HL-60 (cell line): ENCODE measurements around the gene EIF2B2.

Experiments used
- DNase-seq, 2 experiments: peaks; one replicate each; pipeline ENCODE4 v3.0.0-alpha.2; 2010 to 2020; ENCODE audit warnings: low read depth in 1 of 2, low spot score in 1 of 2
- H3K27ac ChIP-seq: fragments of 250-450 bp; sonication (Bioruptor Pico); replicated peaks from 2 replicates; pipeline ENCODE4 v1.5.1; 2020; ENCODE audit warnings: mild to moderate bottlenecking, moderate library complexity
- H3K27me3 ChIP-seq: fragments of 250-450 bp; sonication (Bioruptor Pico); 2 replicates; pipeline ENCODE4 v1.5.1; 2021; ENCODE audit warnings: mild to moderate bottlenecking, moderate library complexity; ENCODE audit not compliant: insufficient read depth, poor library complexity, severe bottlenecking
- H3K4me3 ChIP-seq: replicated peaks from 2 replicates; pipeline ENCODE4 v1.5.1; 2011; ENCODE audit warnings: mild to moderate bottlenecking, control low read depth, low read length; ENCODE audit not compliant: insufficient read depth
- CTCF ChIP-seq: IDR thresholded peaks from one replicate; pipeline ENCODE4 v1.5.1; 2011; ENCODE audit warnings: low read length, control low read depth, inconsistent platforms; ENCODE audit not compliant: insufficient read depth
- GABPA ChIP-seq: IDR thresholded peaks from 2 replicates; pipeline ENCODE4 v1.6.1; 2012; ENCODE audit warnings: low read depth
- POLR2AphosphoS5 ChIP-seq: IDR thresholded peaks from 2 replicates; pipeline ENCODE4 v1.6.1; 2012; ENCODE audit warnings: low read depth
- SPI1 ChIP-seq: IDR thresholded peaks from 2 replicates; pipeline ENCODE4 v1.6.1; 2012; ENCODE audit warnings: low read depth, mild to moderate bottlenecking, borderline replicate concordance
- TF ChIP-seq, protein P1 (sequence below): IDR thresholded peaks from 2 replicates; pipeline ENCODE4 v1.6.1; 2012; ENCODE audit warnings: low read depth; ENCODE audit not compliant: insufficient replicate concordance

Gene EIF2B2

DNA sequence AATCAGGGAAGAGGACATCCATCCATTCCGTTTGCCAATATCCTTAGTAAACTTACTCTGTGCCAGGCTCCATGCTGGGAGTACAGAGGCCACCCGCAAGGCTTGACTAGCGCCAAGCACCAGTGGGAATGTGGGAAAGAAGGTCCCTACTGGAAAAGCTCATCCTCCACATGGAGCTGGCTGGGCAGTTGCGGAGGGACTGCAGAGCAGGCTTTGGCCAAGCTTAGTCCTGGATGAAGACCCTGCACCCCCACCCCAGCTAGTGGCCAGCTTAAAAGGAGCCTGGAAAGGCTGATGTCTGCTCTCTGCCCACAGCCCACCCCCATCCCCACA, 22.4 kb upstream of the EIF2B2 start:
- no peak for DNase-seq
- H3K27ac ChIP-seq: no peak overlapping the region

GRCh38 chr14:74980731-74981461, 21.8 kb upstream of the EIF2B2 start:
- no peak overlapping the region for H3K27ac ChIP-seq
- TF ChIP-seq CTCF (no peak), GABPA (no peak), SPI1 (no peak), POLR2AphosphoS5 (no peak)
- TF ChIP-seq, protein P1, sequence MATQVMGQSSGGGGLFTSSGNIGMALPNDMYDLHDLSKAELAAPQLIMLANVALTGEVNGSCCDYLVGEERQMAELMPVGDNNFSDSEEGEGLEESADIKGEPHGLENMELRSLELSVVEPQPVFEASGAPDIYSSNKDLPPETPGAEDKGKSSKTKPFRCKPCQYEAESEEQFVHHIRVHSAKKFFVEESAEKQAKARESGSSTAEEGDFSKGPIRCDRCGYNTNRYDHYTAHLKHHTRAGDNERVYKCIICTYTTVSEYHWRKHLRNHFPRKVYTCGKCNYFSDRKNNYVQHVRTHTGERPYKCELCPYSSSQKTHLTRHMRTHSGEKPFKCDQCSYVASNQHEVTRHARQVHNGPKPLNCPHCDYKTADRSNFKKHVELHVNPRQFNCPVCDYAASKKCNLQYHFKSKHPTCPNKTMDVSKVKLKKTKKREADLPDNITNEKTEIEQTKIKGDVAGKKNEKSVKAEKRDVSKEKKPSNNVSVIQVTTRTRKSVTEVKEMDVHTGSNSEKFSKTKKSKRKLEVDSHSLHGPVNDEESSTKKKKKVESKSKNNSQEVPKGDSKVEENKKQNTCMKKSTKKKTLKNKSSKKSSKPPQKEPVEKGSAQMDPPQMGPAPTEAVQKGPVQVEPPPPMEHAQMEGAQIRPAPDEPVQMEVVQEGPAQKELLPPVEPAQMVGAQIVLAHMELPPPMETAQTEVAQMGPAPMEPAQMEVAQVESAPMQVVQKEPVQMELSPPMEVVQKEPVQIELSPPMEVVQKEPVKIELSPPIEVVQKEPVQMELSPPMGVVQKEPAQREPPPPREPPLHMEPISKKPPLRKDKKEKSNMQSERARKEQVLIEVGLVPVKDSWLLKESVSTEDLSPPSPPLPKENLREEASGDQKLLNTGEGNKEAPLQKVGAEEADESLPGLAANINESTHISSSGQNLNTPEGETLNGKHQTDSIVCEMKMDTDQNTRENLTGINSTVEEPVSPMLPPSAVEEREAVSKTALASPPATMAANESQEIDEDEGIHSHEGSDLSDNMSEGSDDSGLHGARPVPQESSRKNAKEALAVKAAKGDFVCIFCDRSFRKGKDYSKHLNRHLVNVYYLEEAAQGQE: no peak
- no peaks in the 10 kb centered on the region for H3K27me3 ChIP-seq
- no peak for DNase-seq
- no peak overlapping the region for H3K4me3 ChIP-seq

More for the DNA sequence above, 22.4 kb upstream of the EIF2B2 start:
- Histone ChIP-seq H3K4me3 (no peak overlapping the region), H3K27me3 (no peaks in the 10 kb centered on the region)
- no peak for TF ChIP-seq POLR2AphosphoS5
- TF ChIP-seq GABPA: no peak
- TF ChIP-seq, protein P1: no peak
- no peak for TF ChIP-seq CTCF
- TF ChIP-seq SPI1: no peak

GRCh38 chr14:74981462-74981782, 21.3 kb upstream of the EIF2B2 start:
- H3K27ac ChIP-seq: no peak overlapping the region
- no peaks in the 10 kb centered on the region for H3K27me3 ChIP-seq
- H3K4me3 ChIP-seq: no peak overlapping the region
- no peak for DNase-seq
- TF ChIP-seq GABPA (no peak), POLR2AphosphoS5 (no peak)
- TF ChIP-seq, protein P1: no peak
